ENCODE measurements around the gene RNF141. TPM values are rescaled to one million over a fixed set of nuclear protein-coding genes. Genes with fewer than 3 reads are reported as not detected.

The RNF141 gene
- total and polyA plus RNA-seq, 2 experiments from 2014 or later: 35.9 to 46.9 TPM

GRCh38 chr11:10500757-10501684 is 40.0 kb downstream of the RNF141 start:
- in situ Hi-C loops (cut with MboI): no loop called here
- Histone ChIP-seq H3F3A (ENCODE audit: insufficient read depth) (no peaks in the 10 kb centered on the region), H3K4me2 (ENCODE audit: unreplicated experiment) (no peak overlapping the region), H3K9ac (no peak overlapping the region), H2AFZ (no peak overlapping the region), H3K79me2 (ENCODE audit: insufficient read depth) (no peaks in the 10 kb centered on the region), H3K27ac (no peak overlapping the region), H3K27me3 (replicated peaks; ENCODE audit: insufficient read depth) (no peaks in the 10 kb centered on the region), H3K9me3 (ENCODE audit: low read depth) (no peaks in the 10 kb centered on the region), H4K20me1 (ENCODE audit: insufficient read depth) (no peaks in the 10 kb centered on the region), H3K4me1 (ENCODE audit: insufficient read depth) (no peaks in the 10 kb centered on the region), H3K36me3 (ENCODE audit: low read depth) (no peaks in the 10 kb centered on the region; the same call in 1 of the 2 replicates), H3K9me2 (ENCODE audit: insufficient read depth) (no peaks in the 10 kb centered on the region), H3K4me3 (no peak overlapping the region)
- no peak for DNase-seq
- 91% methylated on average over 20 of the region's 20 CpGs for WGBS, 2 experiments (ENCODE audit: low coverage in 1 of 2, low lambda C conversion rate in 2 of 2, missing lambda C conversion rate in 2 of 2)
- TF ChIP-seq EZH2 (IDR thresholded peaks at IDR 0.05; ENCODE audit: insufficient read depth, poor library complexity, severe bottlenecking) (no peak), EZH2phosphoT487 (IDR thresholded peaks at IDR 0.05; ENCODE audit: insufficient read depth, low read depth) (no peak)

- no peak overlapping the region for H2AFZ ChIP-seq
- TF ChIP-seq EZH2 (IDR thresholded peaks at IDR 0.05; ENCODE audit: insufficient read depth, poor library complexity, severe bottlenecking) (no peak), EZH2phosphoT487 (IDR thresholded peaks at IDR 0.05; ENCODE audit: insufficient read depth, low read depth) (no peak)
- no peak overlapping the region for H3K27ac ChIP-seq
- no peaks in the 10 kb centered on the region for H3K79me2 ChIP-seq (ENCODE audit: insufficient read depth)
- H3K4me1 ChIP-seq (ENCODE audit: insufficient read depth): no peaks in the 10 kb centered on the region
- in situ Hi-C loops (cut with MboI): loop anchor here (5.0 kb wide), 1 partner anchor 53 kb away; no protein-coding TSS in a partner anchor
- H3K4me2 ChIP-seq (ENCODE audit: unreplicated experiment): no peak overlapping the region
- H3K36me3 ChIP-seq (ENCODE audit: low read depth): no peaks in the 10 kb centered on the region; the same call in 1 of the 2 replicates
- H3K9ac ChIP-seq: no peak overlapping the region
- DNase-seq: no peak
- H3K4me3 ChIP-seq: no peak overlapping the region
- no peaks in the 10 kb centered on the region for H3K9me2 ChIP-seq (ENCODE audit: insufficient read depth)
- H3K27me3 ChIP-seq (replicated peaks; ENCODE audit: insufficient read depth): no peaks in the 10 kb centered on the region
- H4K20me1 ChIP-seq (ENCODE audit: insufficient read depth): no peaks in the 10 kb centered on the region
- WGBS, 2 experiments (ENCODE audit: low coverage in 1 of 2, low lambda C conversion rate in 2 of 2, missing lambda C conversion rate in 2 of 2): 85 to 88% methylated on average over 15 of the region's 15 CpGs
- no peaks in the 10 kb centered on the region for H3F3A ChIP-seq (ENCODE audit: insufficient read depth)
- no peaks in the 10 kb centered on the region for H3K9me3 ChIP-seq (ENCODE audit: low read depth)
Observed at GRCh38 chr11:10499874-10500601, 40.9 kb downstream of the RNF141 start.

GRCh38 chr11:10499452-10499851 is 41.5 kb downstream of the RNF141 start:
- H4K20me1 ChIP-seq (ENCODE audit: insufficient read depth): no peaks in the 10 kb centered on the region
- 90 to 92% methylated on average over 5 of the region's 5 CpGs for WGBS, 2 experiments (ENCODE audit: low coverage in 1 of 2, low lambda C conversion rate in 2 of 2, missing lambda C conversion rate in 2 of 2)
- H3F3A ChIP-seq (ENCODE audit: insufficient read depth): no peaks in the 10 kb centered on the region
- no peak for DNase-seq
- no peaks in the 10 kb centered on the region for H3K9me3 ChIP-seq (ENCODE audit: low read depth)
- no peak overlapping the region for H3K9ac ChIP-seq
- TF ChIP-seq EZH2 (IDR thresholded peaks at IDR 0.05; ENCODE audit: insufficient read depth, poor library complexity, severe bottlenecking) (no peak), EZH2phosphoT487 (IDR thresholded peaks at IDR 0.05; ENCODE audit: insufficient read depth, low read depth) (no peak)
- no peaks in the 10 kb centered on the region; the same call in 1 of the 2 replicates for H3K36me3 ChIP-seq (ENCODE audit: low read depth)
- no peaks in the 10 kb centered on the region for H3K79me2 ChIP-seq (ENCODE audit: insufficient read depth)
- H3K9me2 ChIP-seq (ENCODE audit: insufficient read depth): no peaks in the 10 kb centered on the region
- no peak overlapping the region for H2AFZ ChIP-seq
- H3K4me3 ChIP-seq: no peak overlapping the region
- no peak overlapping the region for H3K4me2 ChIP-seq (ENCODE audit: unreplicated experiment)
- H3K27ac ChIP-seq: no peak overlapping the region
- H3K27me3 ChIP-seq (replicated peaks; ENCODE audit: insufficient read depth): no peaks in the 10 kb centered on the region
- H3K4me1 ChIP-seq (ENCODE audit: insufficient read depth): no peaks in the 10 kb centered on the region
- in situ Hi-C loops (cut with MboI): loop anchor here (5.0 kb wide), 1 partner anchor 52 kb away; no protein-coding TSS in a partner anchor

GRCh38 chr11:10498426-10499250 is 42.3 kb downstream of the RNF141 start:
- H4K20me1 ChIP-seq (ENCODE audit: insufficient read depth): no peaks in the 10 kb centered on the region
- in situ Hi-C loops (cut with MboI): loop anchor here (5.0 kb wide), 1 partner anchor 51 kb away; no protein-coding TSS in a partner anchor
- H3K27ac ChIP-seq: no peak overlapping the region
- H3F3A ChIP-seq (ENCODE audit: insufficient read depth): no peaks in the 10 kb centered on the region
- H3K9ac ChIP-seq: no peak overlapping the region
- WGBS, 2 experiments (ENCODE audit: low coverage in 1 of 2, low lambda C conversion rate in 2 of 2, missing lambda C conversion rate in 2 of 2): 92 to 93% methylated on average over 10 of the region's 10 CpGs
- DNase-seq: no peak
- H3K4me1 ChIP-seq (ENCODE audit: insufficient read depth): no peaks in the 10 kb centered on the region
- no peaks in the 10 kb centered on the region for H3K27me3 ChIP-seq (replicated peaks; ENCODE audit: insufficient read depth)
- no peak overlapping the region for H3K4me3 ChIP-seq
- H3K79me2 ChIP-seq (ENCODE audit: insufficient read depth): no peaks in the 10 kb centered on the region
- TF ChIP-seq EZH2 (IDR thresholded peaks at IDR 0.05; ENCODE audit: insufficient read depth, poor library complexity, severe bottlenecking) (no peak), EZH2phosphoT487 (IDR thresholded peaks at IDR 0.05; ENCODE audit: insufficient read depth, low read depth) (no peak)
- H3K36me3 ChIP-seq (ENCODE audit: low read depth): no peaks in the 10 kb centered on the region; the same call in 1 of the 2 replicates
- H3K4me2 ChIP-seq (ENCODE audit: unreplicated experiment): no peak overlapping the region
- no peaks in the 10 kb centered on the region for H3K9me2 ChIP-seq (ENCODE audit: insufficient read depth)
- no peak overlapping the region for H2AFZ ChIP-seq
- H3K9me3 ChIP-seq (ENCODE audit: low read depth): no peaks in the 10 kb centered on the region

Measured in GM23248 (cell line).